Panc1 (cell line): ENCODE data around the gene DUSP11. TPM values are rescaled to one million over a fixed set of nuclear protein-coding genes. Genes with fewer than 3 reads are reported as not detected.

Experiments used
- ATAC-seq: fragments of 200-7000 bp; cut with Tn5 transposase; 2 replicates; pipeline ENCODE4 v1.9.1; 2020; ENCODE audit warnings: mild to moderate bottlenecking, moderate library complexity
- BruUV-seq: library from RNA; stranded (reverse); fragments of 400-500 nt; replicated peaks from 2 replicates; lab custom pipeline; 2021; lab: Mats Ljungman, UMichigan
- CTCF ChIA-PET: fragments of 300-600 bp; sonication (Branson Sonifier 250); formaldehyde crosslinking; loops from one replicate; lab custom pipeline; 2022; ENCODE audit warnings: antibody characterized with exemption; lab: Charles Lee
- POLR2A ChIA-PET: fragments of 300-600 bp; sonication (Branson Sonifier 250); formaldehyde crosslinking; loops from one replicate; lab custom pipeline; 2022; ENCODE audit warnings: antibody characterized with exemption; lab: Charles Lee
- DNase-seq: peaks from one replicate; pipeline ENCODE4 v3.0.0-alpha.2; 2010; ENCODE audit warnings: low read depth, low spot score
- H3K27ac ChIP-seq: 2 replicates; pipeline ENCODE4 v1.5.1; 2011; ENCODE audit warnings: mild to moderate bottlenecking, low read length, inconsistent platforms
- H3K27me3 ChIP-seq: fragments of 200-500 bp; sonication (Bioruptor generic); 2 replicates; pipeline ENCODE4 v1.6.0; 2014; ENCODE audit warnings: low read length, inconsistent platforms; ENCODE audit not compliant: control insufficient read depth, insufficient read depth
- H3K36me3 ChIP-seq: fragments of 200-500 bp; sonication (Bioruptor generic); 2 replicates; pipeline ENCODE4 v1.5.1; 2014; ENCODE audit warnings: inconsistent platforms, mild to moderate bottlenecking, low read length, moderate library complexity; ENCODE audit not compliant: control insufficient read depth, insufficient read depth
- H3K4me1 ChIP-seq: 2 replicates; pipeline ENCODE4 v1.5.1; 2011; ENCODE audit warnings: inconsistent platforms, mild to moderate bottlenecking, low read length, moderate library complexity; ENCODE audit not compliant: control insufficient read depth, insufficient read depth
- H3K4me3 ChIP-seq, 2 experiments: 2 replicates each; pipeline ENCODE4 v1.5.1; 2011 to 2012; ENCODE audit warnings: low read depth in 2 of 2, low read length in 2 of 2, mild to moderate bottlenecking in 2 of 2, inconsistent platforms in 1 of 2, moderate library complexity in 1 of 2
- H3K9me3 ChIP-seq: fragments of 200-500 bp; sonication (Bioruptor generic); 2 replicates; pipeline ENCODE4 v1.5.1; 2014; ENCODE audit warnings: low read depth, mild to moderate bottlenecking, inconsistent platforms, low read length, moderate library complexity; ENCODE audit not compliant: control insufficient read depth, insufficient read depth
- POLR2AphosphoS5 ChIP-seq: IDR thresholded peaks from 2 replicates; pipeline ENCODE4 v1.6.1; 2012; ENCODE audit warnings: mild to moderate bottlenecking, low read depth, low read length, moderate library complexity
- SIN3A ChIP-seq: IDR thresholded peaks from 2 replicates; pipeline ENCODE4 v1.6.1; 2012; ENCODE audit warnings: low read depth, mild to moderate bottlenecking, low read length, moderate library complexity, borderline replicate concordance; ENCODE audit not compliant: insufficient read depth
- TCF7L2 ChIP-seq: IDR thresholded peaks from 2 replicates; pipeline ENCODE4 v1.6.1; 2011; ENCODE audit warnings: mild to moderate bottlenecking, low read depth, low read length, inconsistent platforms
- in situ Hi-C: cut with HindIII; loops from 2 replicates; pipeline ENCODE4 v1.10.0; 2016; ENCODE audit warnings: low sequenced_read_pairs, low pct_unique_long_range_greater_than_20kb
- intact Hi-C: fragments of 100-400 bp; cut with micrococcal nuclease; formaldehyde crosslinking; loops from one replicate; pipeline ENCODE4 v1.10.0; 2022; ENCODE audit not compliant: unreplicated experiment
- total RNA-seq: library from RNA; stranded (reverse); gene quantifications from one replicate; pipeline ENCODE4 v1.2.1, GENCODE V29; 2021; ENCODE audit not compliant: unreplicated experiment
- TF ChIP-seq, protein P1 (sequence below), 2 experiments: IDR thresholded peaks; 2 replicates each; pipeline ENCODE4 v1.6.1; 2011 to 2012; ENCODE audit warnings: low read depth in 2 of 2, control low read depth in 1 of 2, low read length in 1 of 2, mild to moderate bottlenecking in 1 of 2, moderate library complexity in 1 of 2; ENCODE audit not compliant: insufficient read depth in 1 of 2
- TF ChIP-seq, protein P2 (sequence below): fragments of 450-650 bp; IDR thresholded peaks from 2 replicates; pipeline ENCODE4 v1.5.1; 2017; ENCODE audit warnings: mild to moderate bottlenecking

The DUSP11 gene
- total RNA-seq, 1 experiment from 2014 or later, result 16.9 TPM

DNA sequence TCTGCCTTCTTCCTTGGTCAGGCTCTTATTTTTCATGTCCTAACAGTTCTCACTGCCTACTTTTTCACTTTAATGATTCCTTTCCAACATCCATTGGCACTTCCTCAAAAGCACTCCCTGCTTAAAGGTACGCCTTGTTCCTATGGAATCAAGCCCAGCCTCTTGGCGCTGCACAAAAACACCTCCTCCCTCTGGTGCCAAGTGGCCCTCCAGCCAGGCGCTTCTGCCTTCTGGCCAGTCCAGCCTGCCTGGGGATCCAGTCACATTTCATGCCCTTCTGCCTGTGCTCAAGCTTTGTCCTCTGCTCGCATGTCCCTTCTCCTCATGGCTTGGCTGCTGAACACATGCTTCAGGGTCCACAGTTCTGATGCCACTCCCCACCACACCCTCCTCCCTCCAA lies 49.1 kb downstream of the DUSP11 start:
- no peaks in the 10 kb centered on the region for H3K9me3 ChIP-seq
- no TSS peak for BruUV-seq
- H3K4me1 ChIP-seq, result peaks cover under 1% of the 10 kb centered on the region; the same call in 1 of the 2 replicates
- H3K27ac ChIP-seq, result no peak overlapping the region
- DNase-seq (no peak), ATAC-seq (no peak; the same call in 1 of the 2 replicates)
- H3K36me3 ChIP-seq, result peaks cover 13% of the 10 kb centered on the region
- ChIA-PET POLR2A (no interaction called here), CTCF (no interaction called here)
- TF ChIP-seq TCF7L2, result no peak
- no peak for TF ChIP-seq SIN3A
- TF ChIP-seq POLR2AphosphoS5, result no peak
- TF ChIP-seq, protein P1, sequence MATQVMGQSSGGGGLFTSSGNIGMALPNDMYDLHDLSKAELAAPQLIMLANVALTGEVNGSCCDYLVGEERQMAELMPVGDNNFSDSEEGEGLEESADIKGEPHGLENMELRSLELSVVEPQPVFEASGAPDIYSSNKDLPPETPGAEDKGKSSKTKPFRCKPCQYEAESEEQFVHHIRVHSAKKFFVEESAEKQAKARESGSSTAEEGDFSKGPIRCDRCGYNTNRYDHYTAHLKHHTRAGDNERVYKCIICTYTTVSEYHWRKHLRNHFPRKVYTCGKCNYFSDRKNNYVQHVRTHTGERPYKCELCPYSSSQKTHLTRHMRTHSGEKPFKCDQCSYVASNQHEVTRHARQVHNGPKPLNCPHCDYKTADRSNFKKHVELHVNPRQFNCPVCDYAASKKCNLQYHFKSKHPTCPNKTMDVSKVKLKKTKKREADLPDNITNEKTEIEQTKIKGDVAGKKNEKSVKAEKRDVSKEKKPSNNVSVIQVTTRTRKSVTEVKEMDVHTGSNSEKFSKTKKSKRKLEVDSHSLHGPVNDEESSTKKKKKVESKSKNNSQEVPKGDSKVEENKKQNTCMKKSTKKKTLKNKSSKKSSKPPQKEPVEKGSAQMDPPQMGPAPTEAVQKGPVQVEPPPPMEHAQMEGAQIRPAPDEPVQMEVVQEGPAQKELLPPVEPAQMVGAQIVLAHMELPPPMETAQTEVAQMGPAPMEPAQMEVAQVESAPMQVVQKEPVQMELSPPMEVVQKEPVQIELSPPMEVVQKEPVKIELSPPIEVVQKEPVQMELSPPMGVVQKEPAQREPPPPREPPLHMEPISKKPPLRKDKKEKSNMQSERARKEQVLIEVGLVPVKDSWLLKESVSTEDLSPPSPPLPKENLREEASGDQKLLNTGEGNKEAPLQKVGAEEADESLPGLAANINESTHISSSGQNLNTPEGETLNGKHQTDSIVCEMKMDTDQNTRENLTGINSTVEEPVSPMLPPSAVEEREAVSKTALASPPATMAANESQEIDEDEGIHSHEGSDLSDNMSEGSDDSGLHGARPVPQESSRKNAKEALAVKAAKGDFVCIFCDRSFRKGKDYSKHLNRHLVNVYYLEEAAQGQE (IDR thresholded peaks at IDR 0.05; ENCODE audit: insufficient read depth in 1 of 2, low read depth in 2 of 2, low read length in 1 of 2), result no peak
- TF ChIP-seq, protein P2, sequence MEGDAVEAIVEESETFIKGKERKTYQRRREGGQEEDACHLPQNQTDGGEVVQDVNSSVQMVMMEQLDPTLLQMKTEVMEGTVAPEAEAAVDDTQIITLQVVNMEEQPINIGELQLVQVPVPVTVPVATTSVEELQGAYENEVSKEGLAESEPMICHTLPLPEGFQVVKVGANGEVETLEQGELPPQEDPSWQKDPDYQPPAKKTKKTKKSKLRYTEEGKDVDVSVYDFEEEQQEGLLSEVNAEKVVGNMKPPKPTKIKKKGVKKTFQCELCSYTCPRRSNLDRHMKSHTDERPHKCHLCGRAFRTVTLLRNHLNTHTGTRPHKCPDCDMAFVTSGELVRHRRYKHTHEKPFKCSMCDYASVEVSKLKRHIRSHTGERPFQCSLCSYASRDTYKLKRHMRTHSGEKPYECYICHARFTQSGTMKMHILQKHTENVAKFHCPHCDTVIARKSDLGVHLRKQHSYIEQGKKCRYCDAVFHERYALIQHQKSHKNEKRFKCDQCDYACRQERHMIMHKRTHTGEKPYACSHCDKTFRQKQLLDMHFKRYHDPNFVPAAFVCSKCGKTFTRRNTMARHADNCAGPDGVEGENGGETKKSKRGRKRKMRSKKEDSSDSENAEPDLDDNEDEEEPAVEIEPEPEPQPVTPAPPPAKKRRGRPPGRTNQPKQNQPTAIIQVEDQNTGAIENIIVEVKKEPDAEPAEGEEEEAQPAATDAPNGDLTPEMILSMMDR, result no peak
- H3K27me3 ChIP-seq, result no peaks in the 10 kb centered on the region
- intact Hi-C loops (no loop called here), in situ Hi-C loops (no loop called here)
- no peak overlapping the region for H3K4me3 ChIP-seq

DNA sequence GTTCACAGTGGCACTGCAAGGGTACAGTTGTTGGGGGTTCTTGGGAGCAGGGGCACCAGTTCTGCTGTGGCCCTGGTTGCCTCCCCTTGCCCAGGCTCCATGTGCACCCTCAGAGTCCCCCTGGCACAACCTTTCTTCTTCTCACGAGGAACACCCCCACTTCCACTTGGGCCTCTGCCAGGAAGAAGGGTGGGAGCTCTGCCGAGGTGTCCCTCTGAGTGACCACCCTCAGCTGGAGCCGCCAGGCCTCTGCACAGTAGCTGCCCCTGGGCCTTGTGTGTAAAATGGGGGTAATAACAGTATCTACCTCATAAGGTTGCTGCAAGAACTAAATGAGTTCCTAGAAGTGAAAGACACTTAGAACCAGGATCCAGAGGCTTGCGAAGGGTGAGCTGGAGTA lies 51.2 kb downstream of the DUSP11 start:
- ATAC-seq (0 out of 2 replicates have a peak, but pooled peaks have one; percentile 38), DNase-seq (no peak)
- in situ Hi-C loops (no loop called here), intact Hi-C loops (no loop called here)
- Histone ChIP-seq H3K27me3 (no peaks in the 10 kb centered on the region), H3K27ac (no peak overlapping the region), H3K4me1 (no peaks in the 10 kb centered on the region), H3K9me3 (no peaks in the 10 kb centered on the region), H3K4me3 (no peak overlapping the region), H3K36me3 (peaks cover 12% of the 10 kb centered on the region)
- BruUV-seq, result no TSS peak
- ChIA-PET POLR2A (no interaction called here), CTCF (no interaction called here)
- TF ChIP-seq SIN3A (no peak), TCF7L2 (no peak), POLR2AphosphoS5 (no peak)
- TF ChIP-seq, protein P2, result no peak
- TF ChIP-seq, protein P1 (IDR thresholded peaks at IDR 0.05; ENCODE audit: insufficient read depth in 1 of 2, low read depth in 2 of 2, low read length in 1 of 2), result no peak
